GOT3 (cell line): ENCODE data around the gene GYPC.

Experiments used
- DNase-seq: peaks from one replicate; lab custom pipeline; 2025; ENCODE audit warnings: mixed read lengths; lab: John Stamatoyannopoulos, UW

The GYPC gene

DNA sequence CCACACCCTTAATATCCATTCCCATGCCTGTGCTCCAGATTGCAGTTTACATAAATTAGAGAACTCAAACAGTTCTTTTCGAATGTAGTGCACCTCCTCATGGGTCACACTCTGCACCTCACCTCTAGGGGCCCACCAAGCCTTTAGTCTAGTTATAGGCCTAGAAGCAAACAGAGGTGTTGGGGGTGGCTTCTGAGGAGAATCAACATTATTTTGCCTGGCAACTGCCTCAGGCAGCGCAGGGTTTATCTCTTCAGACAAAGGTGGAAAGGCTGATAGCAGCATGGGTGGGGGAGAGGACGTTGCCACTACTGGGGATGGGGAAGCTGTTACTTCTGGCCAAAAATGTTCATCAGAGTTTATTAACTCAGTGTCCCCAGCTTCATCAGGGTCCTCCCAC lies 5.0 kb upstream of the GYPC start:
- no peak for DNase-seq

DNA sequence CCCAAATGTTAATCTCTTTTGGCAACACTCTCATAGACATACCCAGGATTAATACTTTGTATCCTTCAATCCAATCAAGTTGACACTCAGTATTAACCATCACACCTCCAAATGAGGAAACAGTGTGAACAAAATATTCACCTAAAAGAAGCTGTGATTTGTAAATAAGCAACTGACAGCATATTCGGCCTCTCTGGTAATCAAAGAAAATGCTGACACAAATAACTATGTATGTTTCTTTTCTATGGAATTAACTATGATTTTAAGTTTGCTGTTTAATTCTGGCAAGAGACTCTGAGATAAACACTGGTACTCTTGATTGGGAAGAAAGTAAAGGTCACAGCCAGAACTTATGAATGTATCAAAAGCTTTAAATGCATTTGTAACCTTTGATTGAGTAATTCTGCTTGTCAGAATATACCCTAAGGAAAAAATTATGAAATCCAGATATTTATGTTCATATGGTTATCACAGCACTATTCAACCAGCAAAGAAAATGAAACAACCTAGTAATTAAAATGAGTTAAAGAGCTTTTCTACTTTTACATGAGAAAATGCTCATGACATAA lies 3.6 kb upstream of the GYPC start:
- no peak for DNase-seq

DNA sequence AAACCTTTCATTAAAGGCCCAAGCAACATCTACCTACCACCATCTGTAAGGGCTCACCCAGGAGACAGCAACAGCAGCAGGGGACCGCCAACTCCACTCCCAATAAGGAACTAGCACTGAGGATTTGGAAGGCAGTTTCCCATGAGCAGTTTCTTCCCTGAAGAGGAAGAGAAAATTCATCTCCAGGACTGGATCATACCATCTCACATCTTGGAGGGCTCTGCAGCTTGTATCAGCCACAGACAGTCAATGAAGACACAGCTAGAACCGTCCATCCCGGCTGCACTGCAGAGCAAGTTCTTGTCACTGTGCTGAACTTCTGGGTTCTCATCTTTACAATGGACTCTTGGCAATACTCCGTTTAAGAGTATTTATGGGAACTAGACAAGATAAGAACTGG lies 2.8 kb upstream of the GYPC start:
- no peak for DNase-seq

- no peak for DNase-seq
Observed at GRCh38 chr2:126653761-126654160, 2.2 kb upstream of the GYPC start.

DNA sequence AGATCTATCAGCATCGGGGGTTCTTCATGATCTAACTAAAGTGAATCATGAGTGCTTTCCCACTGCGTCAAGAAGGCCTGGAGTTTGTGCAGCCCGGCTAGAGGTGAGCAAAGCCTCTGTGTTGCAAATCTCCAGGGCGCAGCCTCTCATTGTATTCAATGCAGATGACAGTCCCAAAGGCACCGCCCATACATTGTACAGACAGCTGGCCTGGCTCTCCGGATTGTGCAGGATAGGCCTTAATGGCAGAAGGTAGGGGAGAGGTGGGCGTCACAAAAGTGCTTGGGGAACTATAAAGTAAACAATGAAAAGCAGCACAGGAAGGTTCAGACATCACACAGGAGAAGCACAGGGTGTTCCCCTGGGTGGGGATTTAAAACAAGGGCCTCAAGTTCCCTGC lies 907 bp upstream of the GYPC start:
- no peak for DNase-seq

- DNase-seq = no peak
Observed at GRCh38 chr2:126656431-126657147, 631 bp downstream of the GYPC start.

GRCh38 chr2:126657148-126657635 lies 1.2 kb downstream of the GYPC start:
- no peak for DNase-seq

DNA sequence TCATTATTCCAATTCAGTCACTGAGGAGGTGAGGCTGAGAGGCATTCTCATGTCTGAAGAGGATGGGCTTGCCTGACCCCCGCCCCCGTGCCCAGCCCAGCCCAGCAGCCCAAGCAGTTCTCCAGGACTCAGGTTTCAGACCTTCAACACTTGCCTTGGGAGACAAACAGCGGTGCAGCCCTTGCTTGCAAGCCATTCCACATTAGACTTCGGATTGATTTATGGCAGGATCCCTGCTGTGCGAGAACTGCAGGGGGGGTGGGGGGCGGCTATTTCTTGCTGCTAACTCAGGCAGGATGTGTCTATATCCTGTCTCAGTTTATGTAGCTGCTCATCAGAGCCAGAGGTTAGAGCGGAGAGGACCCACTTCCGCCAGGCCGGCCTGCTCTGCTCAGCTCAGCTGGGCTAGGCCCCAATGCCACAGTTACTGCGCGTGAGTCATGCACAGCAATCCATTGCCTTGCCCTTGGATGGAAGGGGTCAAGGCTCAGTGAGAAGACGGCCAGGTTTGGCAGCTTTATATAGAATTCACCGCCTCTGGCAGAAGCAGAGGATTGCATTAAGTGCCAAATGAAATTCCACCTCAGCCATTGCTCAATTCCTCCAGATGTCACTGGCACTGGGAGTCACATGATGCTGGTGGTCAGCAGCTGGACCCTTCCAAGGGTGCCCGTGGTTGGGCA lies 1.8 kb downstream of the GYPC start:
- DNase-seq = peak; percentile 76

DNA sequence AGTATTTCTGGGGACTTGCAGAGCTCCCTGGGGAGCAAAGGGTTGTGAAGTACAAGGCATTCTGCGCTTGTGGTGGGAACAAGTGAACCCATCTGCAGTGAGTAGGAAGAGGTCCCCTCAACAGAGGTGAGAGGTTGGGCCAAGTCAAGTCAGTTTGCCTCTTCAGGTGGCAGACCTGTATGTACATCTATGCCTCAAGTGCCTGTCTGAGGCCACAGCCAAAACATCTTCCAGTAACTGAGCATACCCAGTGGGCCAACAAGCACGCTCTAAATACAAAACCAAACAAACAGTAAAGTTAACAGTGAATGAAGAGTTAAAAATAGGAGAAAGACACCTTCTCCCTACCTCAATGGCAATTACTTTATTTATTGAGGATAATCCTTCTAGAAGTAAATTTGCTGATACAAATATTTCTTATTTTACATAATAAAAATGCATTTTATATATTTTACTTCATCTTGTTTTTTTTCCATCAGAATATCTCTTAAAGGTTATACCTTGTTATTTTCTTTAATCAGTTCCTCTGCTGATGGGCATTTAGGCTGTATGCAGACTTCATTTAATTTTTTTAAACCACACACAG lies 2.5 kb downstream of the GYPC start:
- no peak for DNase-seq

DNA sequence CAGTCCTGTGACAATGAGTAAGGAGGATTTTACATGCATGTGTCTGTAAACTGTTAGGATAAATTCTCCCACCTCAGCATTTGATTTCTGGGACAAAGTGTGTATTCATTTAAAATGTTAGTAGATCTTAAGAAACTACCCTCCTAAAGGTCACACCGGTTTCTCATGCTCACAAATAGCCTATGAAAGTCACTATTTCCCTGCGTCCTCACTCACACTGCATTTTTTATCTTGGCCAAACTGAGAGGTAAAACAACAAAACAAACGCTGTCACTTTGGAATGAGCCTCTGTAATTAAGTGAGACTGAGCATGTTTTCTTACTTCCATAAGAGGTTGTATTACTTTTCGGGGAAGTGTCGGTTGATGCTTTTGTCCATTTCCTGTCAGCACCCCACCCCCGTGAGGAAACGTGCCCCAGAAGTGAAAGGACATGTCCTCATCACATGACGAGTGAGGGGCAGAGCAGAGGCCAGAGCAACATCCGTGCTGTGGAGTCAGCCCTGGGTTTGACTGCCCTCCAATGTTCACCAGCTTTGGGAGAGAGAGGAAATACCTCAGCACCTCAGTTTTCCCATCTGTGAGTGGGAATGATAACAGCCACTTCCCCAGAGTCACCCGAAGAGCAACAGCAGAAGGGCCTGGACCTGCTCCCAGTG lies 3.1 kb downstream of the GYPC start:
- DNase-seq = no peak

DNA sequence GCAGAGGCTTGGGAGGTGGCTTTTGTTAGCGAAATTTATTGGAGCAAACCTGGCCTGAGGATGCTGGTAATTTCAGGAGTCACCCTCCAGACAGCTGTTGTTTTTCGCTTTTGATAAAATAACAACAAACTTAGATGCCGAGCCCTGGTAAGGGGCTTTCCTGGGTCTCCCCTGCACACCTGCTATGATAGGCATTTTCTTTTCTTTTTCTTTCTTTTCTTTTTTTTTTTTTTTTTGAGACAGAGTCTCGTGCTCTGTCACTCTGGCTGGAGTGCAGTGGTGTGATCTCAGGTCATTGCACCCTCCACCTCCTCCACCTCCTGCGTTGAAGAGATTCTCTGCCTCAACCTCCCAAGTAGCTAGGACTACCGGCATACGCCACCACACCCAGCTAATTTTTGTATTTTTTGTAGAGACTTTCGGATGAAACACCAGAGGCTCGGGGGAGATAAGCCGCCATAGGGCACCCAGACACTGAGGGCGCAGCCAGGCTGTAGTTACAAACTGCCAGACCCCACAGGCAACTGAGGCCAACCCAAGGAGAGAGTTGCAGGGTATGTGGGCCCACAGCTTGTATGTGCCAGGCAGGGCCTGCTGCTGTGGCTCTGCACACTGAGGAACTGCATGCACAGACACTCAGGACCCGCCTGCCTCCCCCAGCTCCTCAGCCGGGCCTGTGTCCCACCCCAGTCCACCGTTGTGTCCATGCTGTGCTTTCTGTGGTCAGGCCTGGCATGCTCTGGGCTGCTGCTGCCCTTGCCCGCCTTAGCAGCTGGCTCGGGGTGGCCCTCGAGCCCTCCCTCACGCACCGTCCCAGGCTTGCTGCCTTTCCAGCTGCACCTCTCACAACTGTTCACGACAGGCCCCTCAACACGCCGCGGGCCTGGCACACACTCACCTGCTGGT lies 3.9 kb downstream of the GYPC start:
- DNase-seq = no peak

- no peak for DNase-seq
Observed at GRCh38 chr2:126660971-126661370, 5.0 kb downstream of the GYPC start.

DNA sequence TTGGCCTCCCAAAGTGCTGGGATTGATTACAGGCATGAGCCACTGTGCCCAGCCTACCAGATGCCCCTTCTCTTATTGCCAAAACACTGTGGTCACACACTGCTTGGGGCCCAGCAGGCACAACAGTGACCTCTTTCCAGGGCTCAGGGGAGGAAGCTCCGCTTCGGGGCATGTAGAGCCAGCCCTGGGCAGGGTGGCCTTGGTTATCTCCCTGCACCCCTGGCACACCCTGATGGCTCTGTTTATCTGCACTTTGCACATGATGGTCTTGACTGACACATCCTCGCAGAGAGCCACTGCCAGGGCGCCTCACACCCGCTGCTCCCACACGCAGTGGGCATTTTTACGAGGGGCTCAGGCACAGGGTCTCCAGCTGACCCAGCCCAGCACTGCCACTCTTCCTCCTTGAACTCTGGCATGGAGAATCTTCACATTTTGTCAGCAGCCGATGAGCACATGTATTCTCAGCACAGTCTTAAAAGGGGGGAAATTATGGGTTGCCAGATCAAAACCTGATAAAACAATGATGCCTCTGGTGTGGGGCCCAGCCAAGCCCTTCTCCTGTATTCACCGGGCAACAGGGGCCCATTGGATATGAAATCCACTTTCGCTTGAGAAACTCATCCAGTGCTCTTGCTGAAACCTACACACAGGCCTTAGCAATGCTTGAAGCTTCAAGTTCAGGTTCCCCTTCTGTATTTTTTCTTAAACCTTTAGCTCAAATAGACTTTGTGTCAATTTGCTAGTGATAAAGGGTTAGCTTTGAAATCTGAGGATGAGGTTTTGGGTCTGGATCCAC lies 5.9 kb downstream of the GYPC start:
- DNase-seq = no peak

GRCh38 chr2:126662621-126663020 lies 6.7 kb downstream of the GYPC start:
- no peak for DNase-seq

DNA sequence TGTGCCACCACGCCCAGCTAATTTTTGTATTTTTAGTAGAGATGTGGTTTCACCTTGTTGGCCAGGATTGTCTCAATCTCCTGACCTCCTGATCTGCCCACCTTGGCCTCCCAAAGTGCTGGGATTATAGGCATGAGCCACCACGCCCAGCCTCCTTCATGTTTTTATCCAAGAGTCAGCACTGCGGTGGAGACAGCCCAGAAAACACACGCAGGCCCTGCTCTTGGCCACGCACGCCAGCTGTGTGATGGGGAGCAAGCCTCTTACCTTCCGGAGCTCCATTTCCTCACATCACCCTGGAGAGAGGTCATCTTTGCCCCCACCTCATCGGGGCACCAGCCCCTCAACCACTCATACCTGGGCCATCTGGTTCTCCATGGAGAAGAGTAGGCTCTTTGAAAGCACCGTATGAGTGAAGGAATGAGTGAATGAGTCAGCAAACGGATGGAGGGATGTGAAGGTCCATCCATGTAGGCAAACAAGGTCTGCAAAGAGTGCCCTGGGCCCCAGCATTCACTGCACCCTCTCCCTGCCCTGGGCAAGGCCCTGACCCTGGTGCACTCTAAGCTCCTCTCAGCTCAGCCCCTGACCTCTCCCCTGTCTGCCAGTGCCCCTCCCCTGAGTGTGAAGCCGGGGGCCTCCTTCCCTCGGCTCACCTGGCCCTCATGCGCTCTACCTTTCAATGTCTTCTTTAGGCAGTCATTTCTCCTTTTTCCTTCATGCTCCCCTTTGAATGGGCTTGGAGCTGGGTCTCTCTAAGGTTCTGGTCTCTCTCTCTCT lies 7.4 kb downstream of the GYPC start:
- no peak for DNase-seq

- DNase-seq = no peak
Observed at GRCh38 chr2:126664234-126664633, 8.3 kb downstream of the GYPC start.

DNA sequence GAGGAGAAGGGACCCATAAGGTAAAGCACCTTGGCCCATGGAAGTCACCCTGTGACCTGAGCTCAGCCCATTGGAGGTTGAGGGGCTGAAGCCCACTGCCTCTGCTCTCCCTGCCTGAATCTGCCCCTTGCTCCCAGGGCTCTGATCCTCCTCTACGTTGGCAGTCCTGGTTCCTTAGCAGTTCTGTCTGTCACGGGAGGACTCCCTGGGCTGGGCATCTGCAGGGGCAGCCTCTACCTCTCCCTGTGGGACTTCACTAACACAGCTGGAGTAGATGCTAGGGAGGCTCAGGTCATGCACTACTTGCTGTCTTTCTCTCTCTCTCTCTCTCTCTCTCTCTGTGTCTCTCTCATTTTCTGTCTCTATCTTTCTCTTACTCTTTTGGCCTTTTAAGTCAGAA lies 8.7 kb downstream of the GYPC start:
- DNase-seq = no peak

DNA sequence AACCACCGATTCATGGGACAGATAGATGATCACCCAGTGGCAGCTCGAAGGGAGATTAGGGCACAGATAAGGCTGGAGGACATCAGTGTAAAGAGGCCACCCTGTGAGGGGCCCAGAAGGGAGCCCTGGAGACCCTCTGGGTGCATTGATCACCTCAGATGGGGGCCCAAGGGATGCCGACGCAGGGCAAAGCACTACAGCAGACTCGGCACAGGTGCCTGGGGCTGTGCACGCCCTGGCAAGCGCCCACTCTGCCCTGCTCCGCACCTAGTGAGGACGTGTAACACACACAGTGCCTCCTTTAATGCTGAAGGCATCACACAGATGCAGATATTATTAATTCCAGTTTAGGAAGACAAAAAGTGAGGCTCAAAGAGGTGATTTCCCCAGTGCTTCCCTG lies 9.5 kb downstream of the GYPC start:
- DNase-seq = no peak

GRCh38 chr2:126668254-126668653 lies 12.3 kb downstream of the GYPC start:
- DNase-seq = no peak

DNA sequence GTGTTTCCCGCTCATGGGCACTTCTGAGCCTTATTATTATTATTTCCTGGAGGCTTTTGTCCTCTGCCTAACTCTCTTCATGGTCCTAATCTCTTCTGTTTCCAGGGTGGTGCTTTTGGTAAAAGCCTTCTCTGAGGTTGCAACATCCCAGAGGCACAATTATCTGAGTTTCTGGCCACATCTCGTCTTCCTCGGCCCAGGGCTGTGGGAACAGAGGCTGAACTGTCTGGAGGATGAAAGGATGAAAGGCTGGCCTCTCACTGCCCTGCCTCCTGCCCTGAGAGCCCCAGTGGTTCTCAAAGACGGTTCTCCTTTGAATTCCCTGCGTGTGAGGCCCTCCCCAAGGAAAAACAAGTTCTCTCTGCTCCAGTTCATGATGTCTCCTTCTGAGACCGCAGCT lies 13.8 kb downstream of the GYPC start:
- DNase-seq = no peak
